HG03439 (cell line): ENCODE measurements around the gene ZFAND3.
"Not testable (repeated sequence)": the region's sequence is repeated elsewhere in the genome, so short reads cannot be mapped to it uniquely, and the experiment has no call there.

Source experiments
- ATAC-seq: cut with Tn5 transposase; IDR thresholded peaks from one replicate; pipeline ENCODE4 v1.9.1; 2021; ENCODE audit warnings: mild to moderate bottlenecking, moderate library complexity; ENCODE audit not compliant: unreplicated experiment

The ZFAND3 gene

GRCh38 chr6:37889486-37889885 lies 70.0 kb downstream of the ZFAND3 start:
- no peak for ATAC-seq

DNA sequence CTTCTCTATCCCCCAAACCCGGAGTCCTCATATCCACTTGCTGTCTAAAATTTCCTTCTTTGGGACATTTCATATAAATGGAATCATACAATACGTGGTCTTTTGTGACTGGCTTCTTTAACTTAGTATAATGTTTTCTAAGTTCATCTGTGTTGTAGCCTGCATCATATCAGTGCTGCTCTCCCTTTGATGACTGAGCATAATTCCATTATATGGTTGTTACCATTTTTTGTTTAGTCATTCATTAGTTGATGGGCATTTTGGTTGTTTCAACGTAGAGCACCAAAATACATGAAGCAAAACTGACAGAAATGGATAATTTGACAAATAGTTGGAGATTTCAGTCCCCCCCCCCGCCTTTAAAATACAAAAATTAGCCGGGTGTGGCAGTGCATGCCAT lies 71.5 kb downstream of the ZFAND3 start:
- no peak for ATAC-seq

- no peak for ATAC-seq
Observed at GRCh38 chr6:37893257-37893656, 73.7 kb downstream of the ZFAND3 start.

- not testable (repeated sequence) for ATAC-seq
Observed at GRCh38 chr6:37893734-37894133, 74.2 kb downstream of the ZFAND3 start.

- no peak for ATAC-seq
Observed at GRCh38 chr6:37894585-37894984, 75.1 kb downstream of the ZFAND3 start.

GRCh38 chr6:37897321-37897720 lies 77.8 kb downstream of the ZFAND3 start:
- ATAC-seq: no peak

DNA sequence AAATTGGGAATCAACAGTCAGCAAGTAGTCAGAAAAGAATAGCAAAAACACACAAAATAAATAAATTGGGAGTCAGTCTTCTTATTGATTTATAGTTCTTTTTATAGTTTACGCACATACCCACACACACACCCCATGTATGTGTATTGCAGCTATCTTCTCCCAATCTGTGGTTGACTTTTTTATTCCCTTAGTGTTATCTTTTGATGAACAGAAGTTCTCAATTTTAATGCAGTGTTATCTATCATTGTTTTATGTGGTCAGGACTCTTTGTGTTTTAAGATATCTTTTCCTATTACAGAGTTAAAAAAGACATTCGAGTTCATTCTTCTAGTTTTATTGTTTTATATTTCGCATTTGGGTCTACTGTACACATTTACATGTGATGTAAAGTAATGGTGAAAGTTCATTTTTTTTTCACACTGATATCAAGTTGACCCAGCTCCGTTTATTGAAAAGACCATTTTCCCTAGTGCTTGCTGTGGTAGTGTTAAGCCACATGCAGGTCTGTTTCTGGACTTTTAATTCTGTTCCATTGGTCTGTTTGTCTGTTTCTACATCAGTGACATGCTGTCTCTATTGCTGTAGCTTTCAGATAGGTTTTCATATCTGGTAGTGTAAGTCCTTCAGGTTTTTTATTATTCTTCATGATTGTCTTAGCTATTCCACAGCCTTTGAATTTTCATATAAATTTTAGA lies 78.4 kb downstream of the ZFAND3 start:
- ATAC-seq: no peak

DNA sequence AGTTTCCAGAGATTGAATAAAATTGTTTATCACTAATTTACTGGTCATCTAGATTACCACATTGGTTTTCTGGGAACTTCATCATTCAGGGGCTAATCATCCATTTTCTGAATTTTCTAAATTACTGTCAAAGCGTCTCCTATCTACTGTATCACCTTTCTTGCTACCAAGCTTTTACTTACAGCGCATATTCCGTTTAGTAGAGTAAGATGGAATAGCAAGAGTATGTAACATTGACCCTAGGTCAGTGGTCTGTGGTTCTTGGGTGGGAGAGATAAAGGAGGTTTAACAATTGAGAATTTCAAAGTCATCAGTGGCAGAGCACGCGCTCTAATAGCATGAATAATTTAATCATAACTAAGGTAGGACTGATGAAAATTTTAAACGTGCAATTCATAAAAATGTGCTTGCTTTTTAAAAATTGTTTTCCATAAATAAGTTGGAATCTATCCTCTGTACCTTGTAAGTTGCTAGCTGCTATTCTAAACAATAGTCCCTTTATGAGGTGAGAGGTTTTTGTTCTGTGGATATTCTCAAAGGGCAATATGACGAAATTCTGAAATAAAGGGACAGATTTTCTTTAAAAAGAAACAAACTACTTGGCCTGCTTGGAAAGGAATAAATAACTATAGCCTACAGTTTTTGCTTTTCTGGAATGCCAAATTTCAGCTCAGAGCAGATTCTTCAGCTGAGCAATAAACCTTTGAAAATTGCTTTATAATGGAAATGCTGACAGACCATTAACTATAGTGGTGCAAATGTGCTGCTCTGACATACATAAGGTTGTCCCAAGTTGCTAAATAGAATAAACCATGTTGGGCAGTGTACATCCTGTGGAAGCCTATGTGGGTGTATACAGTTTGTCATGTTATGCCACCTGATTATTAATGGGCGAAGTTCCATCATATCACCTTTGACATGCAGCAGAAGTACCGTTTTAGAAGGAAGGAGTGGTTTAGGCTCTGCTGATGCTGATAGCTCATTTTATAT lies 84.1 kb downstream of the ZFAND3 start:
- ATAC-seq: no peak

DNA sequence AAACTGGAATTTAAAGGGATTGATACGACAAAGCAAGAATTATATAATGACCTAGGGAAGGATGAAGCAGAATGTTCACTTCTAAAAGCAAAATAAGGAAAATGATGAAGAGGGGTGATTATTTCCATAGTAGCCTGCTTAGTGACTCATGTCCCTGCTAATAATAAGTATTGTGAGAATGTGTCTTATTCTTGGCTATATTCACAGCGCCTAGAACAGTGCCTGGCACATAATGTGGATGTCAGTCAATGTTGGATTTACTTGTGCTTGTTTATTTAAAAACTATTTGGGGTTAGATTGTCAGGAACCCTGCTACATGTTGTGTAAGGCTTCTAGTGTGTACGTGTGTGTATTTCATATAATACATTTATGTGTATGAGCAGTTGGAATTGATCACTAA lies 85.1 kb downstream of the ZFAND3 start:
- no peak for ATAC-seq

DNA sequence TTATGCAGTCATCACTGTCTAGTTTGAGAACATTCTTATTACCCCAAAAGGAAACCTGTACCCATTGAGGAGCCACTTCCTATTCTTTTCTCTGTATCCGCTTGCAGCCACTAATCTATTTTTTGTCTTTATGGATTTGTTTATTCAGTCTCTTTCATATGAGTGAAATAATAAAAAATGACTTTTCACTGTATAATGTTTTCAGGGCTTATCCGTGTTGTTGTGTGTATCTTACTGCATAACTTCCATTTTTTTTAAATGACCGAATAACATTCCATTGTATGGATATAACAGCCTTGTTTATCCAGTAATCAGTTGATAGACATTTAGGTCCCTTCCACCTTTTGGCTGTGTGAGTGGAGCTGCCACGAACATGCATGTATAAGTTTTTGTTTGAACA lies 86.6 kb downstream of the ZFAND3 start:
- no peak for ATAC-seq

DNA sequence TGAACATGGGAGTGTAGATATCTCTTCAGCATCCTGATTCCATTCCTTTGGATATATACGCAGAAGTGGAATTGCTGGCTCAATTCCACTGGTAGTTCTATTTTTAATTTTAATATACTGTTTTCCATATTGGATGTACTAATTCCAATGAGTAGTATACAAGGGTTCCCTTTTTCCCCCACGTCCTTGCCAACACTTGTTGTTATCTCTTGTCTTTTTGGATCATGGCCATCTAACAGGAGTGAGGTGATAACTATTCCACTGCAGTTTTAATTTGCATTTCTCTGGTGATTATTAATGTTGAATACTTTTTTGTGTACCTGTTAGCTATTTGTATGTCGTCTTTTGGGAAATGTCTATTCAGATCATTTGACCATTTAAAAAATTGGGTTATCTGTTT lies 91.5 kb downstream of the ZFAND3 start:
- no peak for ATAC-seq

GRCh38 chr6:37913210-37913609 lies 93.7 kb downstream of the ZFAND3 start:
- ATAC-seq: no peak

DNA sequence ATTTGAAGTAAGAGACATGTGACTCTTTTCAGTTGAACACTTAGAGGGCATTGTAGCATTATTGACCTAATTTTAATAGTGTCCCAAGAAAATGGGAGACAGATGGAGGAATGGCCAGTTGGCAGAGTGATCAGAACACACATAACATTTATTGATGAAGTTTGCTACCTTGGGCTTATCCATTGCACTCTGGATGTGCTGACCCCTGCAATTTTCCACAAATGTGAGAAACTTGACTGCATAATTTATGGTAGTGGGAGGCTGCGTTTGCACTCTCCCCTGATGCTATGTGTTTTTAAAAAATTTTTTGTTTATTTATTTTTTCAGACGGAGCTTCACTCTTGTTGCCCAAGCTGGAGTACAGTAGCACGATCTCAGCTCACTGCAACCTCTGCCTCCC lies 95.9 kb downstream of the ZFAND3 start:
- no peak for ATAC-seq

GRCh38 chr6:37916149-37916548 lies 96.6 kb downstream of the ZFAND3 start:
- ATAC-seq: no peak

- no peak for ATAC-seq
Observed at GRCh38 chr6:37916675-37917074, 97.1 kb downstream of the ZFAND3 start.

GRCh38 chr6:37917566-37917965 lies 98.0 kb downstream of the ZFAND3 start:
- ATAC-seq: no peak

DNA sequence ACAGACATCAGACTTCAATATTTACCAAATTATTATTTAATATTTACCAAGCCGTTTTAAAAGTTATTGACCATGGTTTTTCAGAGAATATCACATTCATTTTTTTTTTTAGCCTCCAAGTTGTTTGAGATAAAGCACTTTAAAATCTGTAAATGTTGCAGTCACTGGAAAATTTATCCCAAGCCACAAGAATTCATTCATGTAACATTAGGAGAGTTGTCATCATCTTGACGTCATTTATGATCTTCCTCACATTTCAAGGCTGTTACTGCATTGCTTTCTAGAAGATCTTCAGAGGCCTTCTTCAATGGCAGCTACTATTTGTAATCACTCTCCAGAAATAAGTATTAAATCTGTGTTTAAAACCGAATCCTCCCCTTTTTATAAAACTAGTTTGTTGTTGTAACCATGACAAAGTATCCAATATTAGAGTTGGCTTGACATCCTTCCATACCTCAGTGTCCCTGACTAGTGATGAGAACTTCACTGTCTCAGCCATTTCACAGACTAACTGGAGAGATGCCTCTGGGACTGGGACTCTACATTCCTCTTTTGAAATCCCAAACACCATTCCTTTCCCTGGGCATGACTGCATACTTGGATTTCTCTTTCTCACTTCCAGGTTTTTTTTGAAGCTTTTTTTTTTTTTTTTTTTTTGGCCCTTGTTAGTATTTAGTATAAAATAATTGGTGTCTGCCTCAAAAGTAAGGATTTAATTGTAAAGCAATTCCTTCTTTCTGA lies 100.1 kb downstream of the ZFAND3 start:
- ATAC-seq: no peak

DNA sequence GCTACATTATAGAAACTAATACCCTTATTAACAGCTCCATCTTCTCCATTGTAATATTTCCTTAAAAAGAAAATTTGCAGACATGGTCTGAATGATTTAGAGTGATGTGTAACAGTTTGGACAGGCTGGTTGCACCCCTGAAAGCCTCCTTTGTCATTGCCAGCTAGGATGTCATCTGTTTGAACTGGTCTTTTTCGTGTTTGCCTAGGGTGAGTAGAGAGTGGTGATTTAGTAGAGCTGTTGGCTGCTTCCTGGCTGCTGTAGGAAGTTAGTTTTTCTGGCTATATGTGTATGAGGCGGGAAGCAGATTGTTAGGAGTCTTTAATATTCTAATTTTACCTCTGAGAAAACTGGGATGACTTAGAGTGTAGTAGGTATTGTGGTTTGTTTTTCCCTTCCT lies 101.1 kb downstream of the ZFAND3 start:
- ATAC-seq: no peak

- no peak for ATAC-seq
Observed at GRCh38 chr6:37922563-37922962, 103.0 kb downstream of the ZFAND3 start.

- ATAC-seq: no peak
Observed at GRCh38 chr6:37923514-37923913, 104.0 kb downstream of the ZFAND3 start.

DNA sequence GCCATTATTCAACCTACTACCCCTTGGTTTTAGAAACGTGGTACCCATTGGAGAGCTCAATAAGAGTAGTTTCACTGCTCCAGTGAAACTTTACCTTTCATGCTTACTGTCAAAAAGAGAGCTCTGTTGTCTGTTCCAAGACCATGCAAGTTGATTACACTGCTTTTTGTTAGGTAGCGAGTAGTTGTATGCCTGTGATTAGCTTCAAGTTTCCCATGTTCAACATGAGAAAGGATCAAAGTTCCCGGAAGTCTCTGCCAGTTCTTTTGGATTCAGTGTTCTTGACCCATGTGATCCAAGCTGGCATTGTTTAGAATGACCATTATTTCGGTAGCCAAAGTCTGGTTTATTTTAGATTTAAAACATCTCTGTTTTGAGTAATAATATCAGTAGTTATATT lies 107.1 kb downstream of the ZFAND3 start:
- ATAC-seq: no peak
